ENCODE results near the gene ASTL. TPM values are rescaled to one million over a fixed set of nuclear protein-coding genes. Genes with fewer than 3 reads are reported as not detected.
A peak's percentile ranks its signal among the peaks of the same experiment; 100 is the strongest.

ASTL gene
- total and polyA plus RNA-seq, 12 donors, result 0.16 TPM; not detected in 11

- no peak overlapping the region for H3K27ac ChIP-seq
- DNase-seq (no peak), ATAC-seq (peak in 1 of 8 donors; percentile 9)
- no peak overlapping the region for H3K4me3 ChIP-seq
- H3K9me3 ChIP-seq, result no peaks in the 10 kb centered on the region
- no peak for TF ChIP-seq CTCF (IDR thresholded peaks at IDR 0.05)
- no peaks in the 10 kb centered on the region for H3K4me1 ChIP-seq
- H3K27me3 ChIP-seq, result peaks cover 0 to 31% (median 7%) of the 10 kb centered on the region in 7 donors
- H3K36me3 ChIP-seq, result no peaks in the 10 kb centered on the region
- intact Hi-C loops (cut with DNase I), result no loop called here
- 92 to 93% methylated on average over 11 of the region's 11 CpGs for WGBS, 2 donors
Observed at GRCh38 chr2:96123936-96124335, 14.4 kb downstream of the ASTL start.

- H3K4me1 ChIP-seq, result no peaks in the 10 kb centered on the region
- H3K36me3 ChIP-seq, result no peaks in the 10 kb centered on the region
- WGBS, 2 donors, result 85 to 96% methylated on average over 1 of the region's 1 CpG
- DNase-seq (no peak), ATAC-seq (peak in 1 of 8 donors; percentile 11)
- no peak overlapping the region for H3K27ac ChIP-seq
- TF ChIP-seq CTCF (IDR thresholded peaks at IDR 0.05), result no peak
- H3K4me3 ChIP-seq, result no peak overlapping the region
- H3K9me3 ChIP-seq, result no peaks in the 10 kb centered on the region
- intact Hi-C loops (cut with DNase I), result no loop called here
- H3K27me3 ChIP-seq, result peaks cover 0 to 33% (median 11%) of the 10 kb centered on the region in 7 donors
Observed at GRCh38 chr2:96123290-96123689, 15.0 kb downstream of the ASTL start.

- Histone ChIP-seq H3K9me3 (no peaks in the 10 kb centered on the region), H3K4me1 (peaks cover 0 to 3% (median under 1%) of the 10 kb centered on the region in 9 donors), H3K27ac (no peak overlapping the region), H3K27me3 (peaks cover 0 to 41% (median 17%) of the 10 kb centered on the region in 7 donors), H3K36me3 (no peaks in the 10 kb centered on the region), H3K4me3 (no peak overlapping the region)
- intact Hi-C loops (cut with DNase I), result no loop called here
- TF ChIP-seq CTCF (IDR thresholded peaks at IDR 0.05), result no peak
- ATAC-seq, result no peak
- WGBS, 2 donors, result 85 to 92% methylated on average over 5 of the region's 5 CpGs
- no peak for DNase-seq
Observed at GRCh38 chr2:96122391-96122790, 15.9 kb downstream of the ASTL start.

- DNase-seq (no peak), ATAC-seq (no peak)
- no peak for TF ChIP-seq CTCF (IDR thresholded peaks at IDR 0.05)
- Histone ChIP-seq H3K27me3 (peaks cover 0 to 48% (median 21%) of the 10 kb centered on the region in 7 donors), H3K36me3 (no peaks in the 10 kb centered on the region), H3K4me1 (peaks cover 0 to 8% (median 4%) of the 10 kb centered on the region in 9 donors), H3K27ac (no peak overlapping the region), H3K4me3 (no peak overlapping the region), H3K9me3 (no peaks in the 10 kb centered on the region)
- intact Hi-C loops (cut with DNase I), result no loop called here
- 93 to 95% methylated on average over 4 of the region's 4 CpGs for WGBS, 2 donors
Observed at GRCh38 chr2:96121414-96121813, 16.9 kb downstream of the ASTL start.

All from heart right ventricle (tissue), 16 donors.